GM12875 (cell line): ENCODE data around the gene KCNH6.

Source experiments
- H3K4me3 ChIP-seq: one replicate; pipeline ENCODE4 v1.5.1; 2011; ENCODE audit warnings: low read depth, low read length, control low read depth
- TF ChIP-seq, protein P1 (sequence below): IDR thresholded peaks from 2 replicates; pipeline ENCODE4 v1.5.1; 2011; ENCODE audit warnings: low read depth, mild to moderate bottlenecking, control low read depth, inconsistent platforms, low read length, moderate library complexity, borderline replicate concordance; ENCODE audit not compliant: insufficient read depth

The KCNH6 gene

DNA sequence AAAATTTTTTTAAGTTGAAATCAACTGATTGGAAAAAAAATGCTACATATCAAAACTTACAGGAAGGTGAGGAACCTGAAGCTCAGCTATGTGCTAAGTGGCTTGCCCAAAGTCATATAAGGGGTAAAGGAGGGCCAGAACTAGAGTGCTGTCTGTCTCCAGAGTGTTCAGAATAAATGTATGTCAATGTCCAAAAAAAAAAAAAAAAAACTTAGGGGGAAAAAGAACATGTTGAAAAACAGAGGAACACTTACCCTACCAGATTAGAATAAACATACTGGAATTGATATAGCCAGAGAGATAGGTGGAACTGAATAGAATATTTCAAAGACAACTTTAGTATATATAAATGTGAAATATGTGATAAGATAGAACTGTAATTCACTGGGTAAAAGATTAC lies 38.7 kb downstream of the KCNH6 start:
- TF ChIP-seq, protein P1, sequence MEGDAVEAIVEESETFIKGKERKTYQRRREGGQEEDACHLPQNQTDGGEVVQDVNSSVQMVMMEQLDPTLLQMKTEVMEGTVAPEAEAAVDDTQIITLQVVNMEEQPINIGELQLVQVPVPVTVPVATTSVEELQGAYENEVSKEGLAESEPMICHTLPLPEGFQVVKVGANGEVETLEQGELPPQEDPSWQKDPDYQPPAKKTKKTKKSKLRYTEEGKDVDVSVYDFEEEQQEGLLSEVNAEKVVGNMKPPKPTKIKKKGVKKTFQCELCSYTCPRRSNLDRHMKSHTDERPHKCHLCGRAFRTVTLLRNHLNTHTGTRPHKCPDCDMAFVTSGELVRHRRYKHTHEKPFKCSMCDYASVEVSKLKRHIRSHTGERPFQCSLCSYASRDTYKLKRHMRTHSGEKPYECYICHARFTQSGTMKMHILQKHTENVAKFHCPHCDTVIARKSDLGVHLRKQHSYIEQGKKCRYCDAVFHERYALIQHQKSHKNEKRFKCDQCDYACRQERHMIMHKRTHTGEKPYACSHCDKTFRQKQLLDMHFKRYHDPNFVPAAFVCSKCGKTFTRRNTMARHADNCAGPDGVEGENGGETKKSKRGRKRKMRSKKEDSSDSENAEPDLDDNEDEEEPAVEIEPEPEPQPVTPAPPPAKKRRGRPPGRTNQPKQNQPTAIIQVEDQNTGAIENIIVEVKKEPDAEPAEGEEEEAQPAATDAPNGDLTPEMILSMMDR: no peak

DNA sequence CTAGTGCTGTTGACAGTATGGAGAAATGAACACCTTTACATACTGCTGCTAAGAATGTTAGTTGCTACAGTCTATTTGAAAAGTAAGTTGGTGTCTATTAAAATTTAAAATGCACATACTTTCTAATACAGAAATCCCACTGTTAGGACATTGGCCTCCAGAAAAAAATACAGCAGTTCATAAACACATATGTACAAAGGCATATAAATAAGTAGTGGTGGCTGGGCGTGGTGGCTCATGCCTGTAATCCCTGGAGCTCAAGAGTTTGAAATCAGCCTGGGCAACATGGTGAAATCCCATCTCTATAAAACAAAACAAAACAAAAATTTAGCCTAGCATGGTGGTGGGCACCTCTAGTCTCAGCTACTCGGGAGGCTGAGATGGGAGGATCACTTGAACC lies 40.2 kb downstream of the KCNH6 start:
- H3K4me3 ChIP-seq: no peak overlapping the region
- TF ChIP-seq, protein P1: no peak

More for the DNA sequence above, 38.7 kb downstream of the KCNH6 start:
- no peak overlapping the region for H3K4me3 ChIP-seq

DNA sequence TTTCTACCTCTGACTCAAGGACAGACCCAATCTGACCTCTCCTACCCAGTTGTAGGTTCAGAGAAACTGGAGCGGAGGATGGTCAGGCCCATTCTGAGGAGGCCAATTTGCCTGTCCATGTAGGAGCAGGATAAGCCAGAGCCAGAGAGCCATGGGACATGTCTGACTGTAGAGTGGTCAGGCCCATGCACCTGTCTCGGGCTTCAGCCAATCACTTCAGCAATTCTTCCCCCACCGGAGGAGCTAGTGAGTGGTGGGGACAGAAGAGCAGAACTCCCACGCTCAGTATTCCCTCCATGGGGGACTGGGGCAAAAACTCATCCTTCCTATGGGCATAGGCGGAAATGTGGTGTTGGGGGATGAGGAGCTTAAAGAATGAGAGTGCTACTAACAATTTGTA lies 41.4 kb downstream of the KCNH6 start:
- TF ChIP-seq, protein P1: no peak
- no peak overlapping the region for H3K4me3 ChIP-seq

DNA sequence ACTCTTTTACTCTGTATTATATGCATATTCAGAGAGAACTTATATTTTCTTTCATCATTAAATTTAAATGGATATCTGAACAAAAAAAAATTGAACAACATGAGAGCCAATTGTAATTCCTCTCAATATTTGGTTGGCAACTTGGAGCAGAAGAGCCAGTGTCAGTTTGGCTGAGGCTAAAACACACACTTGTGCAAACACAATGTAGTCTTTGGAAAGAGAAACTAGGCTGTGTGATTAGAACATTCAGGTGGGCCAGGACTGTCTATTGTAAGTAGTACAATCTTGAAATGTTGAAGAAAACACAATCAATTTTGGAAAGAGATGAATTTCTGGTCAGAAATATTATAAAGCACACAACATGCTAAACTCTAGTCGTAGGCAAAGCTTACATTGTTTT lies 44.1 kb downstream of the KCNH6 start:
- no peak overlapping the region for H3K4me3 ChIP-seq
- TF ChIP-seq, protein P1: no peak

DNA sequence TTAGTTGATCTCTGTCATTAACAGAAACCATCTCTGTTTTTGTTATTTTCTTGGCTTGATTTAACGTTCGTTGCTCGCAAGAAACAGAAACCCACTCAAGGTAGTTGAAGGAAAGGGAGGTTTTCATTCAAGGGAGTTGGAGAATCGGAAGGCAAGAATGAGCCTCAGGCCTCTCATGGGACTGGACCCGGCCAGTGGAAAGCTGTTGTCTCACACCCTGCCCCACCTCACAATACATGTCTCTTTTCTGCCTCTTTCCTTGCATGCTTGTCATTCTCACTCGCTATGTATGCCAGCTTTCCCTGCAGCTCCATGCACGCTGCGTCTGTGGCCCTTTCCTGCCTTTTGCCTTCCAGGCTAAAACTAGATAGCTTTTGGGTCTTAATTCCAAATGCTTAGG lies 45.4 kb downstream of the KCNH6 start:
- no peak overlapping the region for H3K4me3 ChIP-seq
- TF ChIP-seq, protein P1: no peak

DNA sequence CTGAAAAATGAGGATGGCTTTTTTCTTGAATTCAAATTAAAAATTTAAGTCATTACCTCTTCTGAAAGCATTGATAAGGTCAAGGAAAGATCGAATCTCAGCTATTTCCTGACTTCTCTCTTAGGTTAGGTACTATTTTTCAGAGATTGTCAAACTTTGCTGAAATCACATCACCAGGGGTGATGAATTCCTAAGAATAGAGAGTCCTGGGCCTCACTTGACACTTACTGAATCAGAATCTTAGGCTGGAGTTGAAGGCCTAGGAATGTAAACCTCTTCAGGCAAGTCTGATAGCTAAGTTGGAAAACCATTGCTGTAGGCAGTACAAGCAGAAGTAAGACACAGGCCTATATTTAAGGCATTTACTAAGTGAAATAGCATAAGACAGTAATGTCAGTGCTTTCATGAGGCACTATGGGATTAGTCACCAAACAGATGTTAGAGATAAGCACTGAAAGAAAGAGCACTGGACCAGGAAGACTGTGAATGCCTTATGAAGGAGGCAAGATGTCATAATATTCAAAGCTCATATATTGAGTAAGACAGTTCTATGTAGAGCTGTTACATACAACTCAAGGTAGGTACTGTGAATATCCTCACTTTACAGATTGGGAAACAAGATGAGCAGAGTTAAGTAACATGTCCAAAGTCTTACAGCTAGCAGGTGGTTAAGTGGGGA lies 48.6 kb downstream of the KCNH6 start:
- TF ChIP-seq, protein P1: no peak
- no peak overlapping the region for H3K4me3 ChIP-seq

DNA sequence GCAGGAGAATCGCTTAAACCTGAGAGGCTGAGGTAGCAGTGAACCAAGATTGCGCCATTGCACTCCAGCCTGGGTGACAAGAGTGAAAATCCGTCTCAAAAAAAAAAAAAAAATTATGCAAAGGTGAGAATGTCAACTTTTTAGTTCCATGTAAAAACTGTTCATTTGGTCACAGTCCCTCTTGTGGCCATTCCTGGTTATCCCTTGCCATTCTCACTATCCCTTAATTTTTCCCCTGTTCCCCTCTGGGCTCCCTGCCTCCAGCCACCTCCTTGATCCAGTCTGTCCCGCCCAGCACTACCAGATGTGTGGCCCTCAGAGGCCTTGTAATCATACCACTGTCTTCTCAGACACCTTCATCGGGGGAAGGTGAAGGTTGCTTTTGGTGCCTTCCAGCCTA lies 50.5 kb downstream of the KCNH6 start:
- TF ChIP-seq, protein P1: 0 out of 2 replicates have a peak, but pooled peaks have one; percentile 6
- no peak overlapping the region for H3K4me3 ChIP-seq
